ENCODE results near the gene PLXNA4.

Gene PLXNA4

DNA sequence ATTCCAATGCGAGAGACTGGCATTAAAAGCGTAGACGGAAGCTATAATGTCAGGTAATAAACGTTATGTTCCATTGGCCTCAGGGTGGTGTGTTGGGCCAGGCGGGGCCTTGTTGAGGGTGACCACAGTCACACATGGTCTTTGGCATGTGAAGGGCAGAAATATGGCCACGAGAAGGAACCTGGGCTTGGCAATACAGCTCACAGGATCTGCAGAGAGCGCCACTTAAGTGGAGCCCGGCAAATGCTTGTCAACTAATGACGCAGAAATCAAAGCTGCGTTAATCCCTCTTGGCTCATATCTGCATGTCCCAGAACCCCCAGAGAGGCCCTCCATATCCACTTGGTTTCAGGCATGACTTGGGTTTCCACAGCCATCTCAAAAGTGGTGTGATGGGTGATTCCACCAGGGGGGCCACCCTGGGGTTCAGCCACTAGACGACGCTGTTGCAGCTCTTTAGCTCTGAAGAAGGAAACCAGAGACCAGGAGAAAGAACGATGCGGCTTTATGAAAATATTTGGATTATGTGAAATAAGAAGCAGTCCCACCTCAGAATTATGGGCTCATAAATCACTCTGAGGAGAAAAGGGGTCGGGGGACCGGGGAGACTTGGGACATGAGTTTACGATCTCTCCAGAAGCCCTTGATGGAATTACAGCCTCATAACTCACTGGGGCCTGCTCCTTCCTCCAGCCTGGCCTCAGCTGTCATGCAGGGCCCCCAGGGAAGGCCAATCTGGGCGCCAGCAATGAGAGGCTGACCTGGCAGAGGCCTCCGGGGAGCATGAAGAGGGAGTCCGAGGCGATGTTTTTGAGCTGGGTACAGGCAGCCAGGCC, 462.5 kb downstream of the PLXNA4 start:
- DNase-seq (ENCODE audit: low read depth) = no peak

DNA sequence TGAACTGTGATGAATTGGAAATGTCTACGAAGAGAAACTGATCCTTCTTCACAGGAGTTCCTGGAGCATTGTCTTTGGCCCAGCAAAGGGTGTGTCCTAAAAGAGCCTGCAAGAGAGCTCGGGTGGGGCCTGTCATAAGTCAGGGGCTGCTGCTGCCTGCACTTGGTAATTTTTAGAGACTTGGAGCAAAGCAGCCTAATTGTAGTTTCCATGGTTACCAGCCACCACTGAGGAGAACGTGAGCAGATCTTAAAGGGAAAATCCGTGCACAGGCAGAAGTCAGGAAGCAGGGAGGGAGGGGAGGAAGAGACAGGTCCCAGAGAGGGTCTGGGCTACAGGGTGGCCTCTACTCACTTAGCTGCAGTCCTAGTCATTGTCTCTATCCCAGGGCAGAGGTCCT, 463.6 kb downstream of the PLXNA4 start:
- DNase-seq (ENCODE audit: low read depth) = no peak

DNA sequence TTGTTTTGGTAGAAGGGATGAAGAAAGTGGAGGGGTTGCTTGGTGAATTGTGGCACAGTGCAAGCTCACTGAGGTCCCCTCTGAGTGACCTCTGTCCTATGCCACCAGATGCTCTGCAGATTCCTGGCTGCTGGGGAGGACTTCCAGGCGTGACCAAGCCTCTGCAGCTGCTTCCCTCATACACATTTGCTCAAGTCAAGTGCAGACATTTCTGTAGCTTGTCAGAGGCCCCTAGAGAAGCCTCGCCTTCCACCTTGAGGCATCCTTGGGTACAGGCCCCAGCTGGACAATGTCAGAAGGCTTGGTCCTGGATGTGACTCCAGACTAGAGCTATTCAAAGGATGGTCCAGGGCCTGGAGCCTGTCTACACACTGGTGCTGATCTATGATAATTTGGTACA, 464.2 kb downstream of the PLXNA4 start:
- DNase-seq (ENCODE audit: low read depth) = no peak

- DNase-seq (ENCODE audit: low read depth) = no peak
Observed at GRCh38 chr7:132110692-132111091, 465.6 kb downstream of the PLXNA4 start.

- no peak for DNase-seq (ENCODE audit: low read depth)
Observed at GRCh38 chr7:132109769-132110168, 466.5 kb downstream of the PLXNA4 start.

GRCh38 chr7:132108563-132108962, 467.7 kb downstream of the PLXNA4 start:
- no peak for DNase-seq (ENCODE audit: low read depth)

DNA sequence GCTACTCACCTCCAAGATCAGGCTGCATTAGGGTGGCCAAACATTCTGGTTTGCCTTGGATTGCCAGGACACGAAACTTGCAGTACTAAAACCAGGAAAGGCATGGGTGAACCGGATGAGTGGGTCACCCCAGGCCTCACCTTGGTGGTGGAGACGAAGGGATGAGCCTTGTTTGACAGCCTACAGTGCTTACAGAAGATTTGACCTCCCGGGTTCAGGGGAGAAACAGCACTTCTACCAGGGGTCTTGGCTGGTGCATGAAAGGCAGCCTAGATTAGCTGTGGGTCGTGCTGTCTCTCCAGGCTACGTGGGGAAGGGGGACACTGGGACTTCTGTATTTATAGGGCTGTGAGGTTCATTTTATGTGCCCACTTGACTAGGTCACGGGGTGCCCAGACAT, 469.8 kb downstream of the PLXNA4 start:
- no peak for DNase-seq (ENCODE audit: low read depth)

GRCh38 chr7:132105096-132105495, 471.2 kb downstream of the PLXNA4 start:
- no peak for DNase-seq (ENCODE audit: low read depth)

DNA sequence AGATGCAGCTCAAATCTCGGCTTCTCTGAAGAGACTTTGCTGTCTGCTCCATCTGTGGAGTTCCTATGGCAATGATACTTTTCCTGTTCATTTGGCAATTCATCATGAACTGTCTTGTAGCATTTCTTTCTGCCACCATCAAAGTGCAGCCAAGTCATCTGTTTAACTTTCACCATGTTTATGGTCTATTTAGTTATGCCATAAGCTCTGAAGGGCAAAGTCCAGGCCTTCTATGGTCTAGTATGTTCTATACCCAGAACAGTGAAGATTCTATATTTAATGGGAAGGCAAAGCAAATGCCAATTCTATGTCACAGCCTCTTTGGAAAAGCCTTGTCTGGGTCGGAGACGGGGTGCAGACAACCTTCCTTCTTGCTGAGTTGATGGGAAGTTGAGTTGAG, 472.6 kb downstream of the PLXNA4 start:
- no peak for DNase-seq (ENCODE audit: low read depth)

- DNase-seq (ENCODE audit: low read depth) = no peak
Observed at GRCh38 chr7:132102942-132103341, 473.3 kb downstream of the PLXNA4 start.

- no peak for DNase-seq (ENCODE audit: low read depth)
Observed at GRCh38 chr7:132102391-132102790, 473.9 kb downstream of the PLXNA4 start.

DNA sequence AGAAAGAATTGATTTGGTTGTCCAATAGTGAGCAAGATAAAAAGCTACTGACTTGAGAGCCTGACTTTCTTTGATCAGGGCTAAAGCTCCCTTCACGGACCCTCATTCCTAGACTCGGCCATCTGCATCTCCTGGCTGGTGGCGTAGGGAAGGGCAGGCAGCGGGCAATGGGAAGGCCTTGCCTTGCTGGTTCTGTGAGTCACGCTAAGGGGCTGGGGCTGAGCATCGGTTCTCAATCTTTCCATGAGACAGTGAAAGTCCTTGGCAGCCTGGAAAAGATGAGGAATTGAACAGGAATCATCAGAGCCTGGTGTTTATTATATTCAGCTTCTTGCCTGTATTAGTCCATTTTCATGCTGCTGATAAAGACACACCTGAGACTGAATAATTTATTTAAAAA, 475.3 kb downstream of the PLXNA4 start:
- no peak for DNase-seq (ENCODE audit: low read depth)

- no peak for DNase-seq (ENCODE audit: low read depth)
Observed at GRCh38 chr7:132100483-132100882, 475.8 kb downstream of the PLXNA4 start.

DNA sequence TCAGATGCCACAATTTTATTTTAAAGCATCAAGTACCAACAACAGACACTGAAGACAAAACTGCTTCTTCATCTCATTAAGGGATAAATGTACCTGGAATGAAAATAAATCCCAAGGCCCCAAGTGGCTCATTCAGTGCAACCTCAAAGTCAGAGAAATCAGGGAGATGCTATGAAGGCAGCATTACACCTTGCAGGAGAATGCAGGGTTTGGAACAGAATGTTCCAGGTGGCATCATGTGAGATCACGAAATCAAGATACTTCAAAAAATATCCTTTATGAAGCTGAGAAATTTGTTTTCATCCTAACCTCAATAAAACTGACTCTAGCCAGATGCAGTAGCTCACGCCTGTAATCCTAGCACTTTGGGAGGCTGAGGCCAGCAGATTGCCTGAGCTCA, 477.1 kb downstream of the PLXNA4 start:
- DNase-seq (ENCODE audit: low read depth) = no peak

DNA sequence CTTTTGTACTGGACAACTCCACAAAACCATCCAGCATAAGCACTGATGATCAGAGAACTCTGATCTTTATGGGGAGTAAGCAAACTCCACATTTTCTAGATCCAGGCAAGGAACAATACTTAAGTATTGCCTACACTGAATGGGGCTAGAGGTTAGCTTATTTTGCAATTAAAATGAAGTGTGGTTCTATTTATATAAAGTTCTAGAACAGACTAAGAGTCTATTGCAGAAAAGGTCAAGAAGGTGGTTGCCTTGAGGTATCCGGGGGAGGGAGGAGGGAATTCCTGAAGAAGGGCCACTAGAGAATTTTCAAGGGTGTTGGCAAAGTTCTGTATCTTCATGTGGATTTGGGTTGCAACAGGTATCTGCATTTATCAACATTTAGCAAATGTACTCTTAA, 477.9 kb downstream of the PLXNA4 start:
- DNase-seq (ENCODE audit: low read depth) = no peak

DNA sequence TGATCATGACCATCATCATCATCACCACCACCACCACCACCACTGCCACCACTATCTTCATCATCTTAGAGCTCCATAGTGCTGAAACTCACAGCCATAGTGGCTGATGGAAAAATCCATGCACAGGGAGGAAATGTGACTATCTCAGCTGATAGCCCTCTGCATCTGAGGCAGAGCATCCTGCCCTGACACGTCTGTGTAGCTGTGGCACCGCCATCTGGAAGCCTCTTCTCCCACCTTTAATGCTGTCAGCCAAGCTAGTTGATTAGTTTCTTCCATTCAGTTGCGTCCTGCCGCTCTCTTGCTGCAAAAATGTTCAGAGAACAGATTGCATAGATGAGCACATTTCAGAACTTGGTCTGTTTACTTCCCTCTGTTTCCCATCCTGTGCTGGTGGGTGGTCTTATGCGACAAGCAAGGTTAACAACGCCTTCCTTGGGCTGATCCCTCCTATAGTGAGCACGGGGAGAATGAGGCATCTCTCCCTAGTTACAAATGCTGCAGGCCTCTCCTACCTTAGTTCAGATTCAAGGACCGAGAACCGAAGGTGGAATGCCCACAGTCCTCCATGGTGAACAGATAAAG, 478.6 kb downstream of the PLXNA4 start:
- DNase-seq (ENCODE audit: low read depth) = no peak

DNA sequence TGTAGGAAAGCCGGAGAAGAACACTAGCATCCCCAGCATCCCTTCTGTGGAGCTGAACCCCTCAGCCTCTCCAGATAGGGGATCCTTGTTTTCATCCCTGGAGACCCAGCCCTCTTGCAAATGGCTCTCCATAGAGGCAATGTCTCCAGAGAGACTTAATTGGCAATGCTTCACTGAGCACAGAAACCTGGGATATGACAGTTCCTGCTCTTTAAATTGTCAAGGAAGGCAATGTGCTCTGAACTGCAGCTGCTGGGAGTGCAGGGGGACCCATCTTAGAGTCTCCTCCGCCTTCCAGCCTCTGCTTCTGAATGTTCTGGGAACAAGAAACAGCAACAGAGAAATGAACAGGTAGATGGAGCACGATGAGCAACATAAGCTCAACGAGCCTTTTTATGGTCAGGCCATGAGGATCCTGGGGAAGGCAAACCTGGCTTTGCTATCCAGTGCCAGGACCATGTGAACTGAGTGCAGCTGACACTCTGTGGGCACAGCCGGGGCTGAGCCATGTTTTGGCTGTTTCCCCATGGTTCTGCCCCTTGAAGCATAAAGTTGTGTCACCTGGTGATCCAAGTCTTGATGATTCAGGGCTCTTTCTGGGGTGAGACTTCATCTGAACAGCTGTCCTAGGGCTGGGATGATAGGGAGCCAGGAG, 481.0 kb downstream of the PLXNA4 start:
- DNase-seq (ENCODE audit: low read depth) = no peak

GRCh38 chr7:132092106-132092505, 484.2 kb downstream of the PLXNA4 start:
- no peak for DNase-seq (ENCODE audit: low read depth)

DNA sequence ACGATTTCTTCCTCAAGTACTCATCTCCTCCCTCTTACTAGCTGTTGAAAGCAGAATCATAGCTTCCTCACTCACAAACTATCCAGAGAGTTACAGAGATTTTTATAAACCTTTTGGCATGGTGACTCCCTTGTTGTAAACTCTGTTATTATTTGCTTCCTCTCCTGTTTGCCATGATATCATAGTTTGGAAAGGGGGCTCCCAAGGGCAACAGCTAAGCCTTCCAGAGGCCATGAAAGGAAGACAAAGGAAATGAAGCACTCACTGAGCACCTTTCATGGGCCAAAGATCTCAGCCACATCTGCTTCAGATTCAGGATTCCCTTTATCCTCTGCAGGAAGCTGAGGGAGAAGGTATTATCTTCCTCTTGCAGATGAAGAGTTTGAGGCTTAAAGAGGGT, 484.6 kb downstream of the PLXNA4 start:
- DNase-seq (ENCODE audit: low read depth) = no peak

GRCh38 chr7:132090444-132090843, 485.8 kb downstream of the PLXNA4 start:
- no peak for DNase-seq (ENCODE audit: low read depth)

- no peak for DNase-seq (ENCODE audit: low read depth)
Observed at GRCh38 chr7:132089356-132089755, 486.9 kb downstream of the PLXNA4 start.

DNA sequence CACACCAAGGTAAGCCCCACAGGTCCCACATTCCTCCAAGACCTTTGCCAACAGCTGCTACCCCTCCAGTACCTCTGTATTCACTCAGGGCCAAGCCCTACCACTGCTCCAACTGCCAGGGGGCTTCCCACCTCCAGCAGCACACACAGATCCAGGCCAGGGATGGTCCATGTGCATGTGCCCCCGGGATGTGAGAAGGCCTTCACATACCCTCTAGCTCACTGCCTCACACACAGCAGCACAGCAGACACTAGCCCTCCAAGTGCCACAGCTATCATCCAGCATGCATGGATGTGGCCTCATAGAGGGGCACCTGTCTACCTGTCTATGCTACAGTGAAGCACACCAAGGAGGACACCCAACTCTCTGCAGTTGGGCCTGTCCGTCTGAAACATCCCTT, 488.8 kb downstream of the PLXNA4 start:
- DNase-seq (ENCODE audit: low read depth) = no peak

DNA sequence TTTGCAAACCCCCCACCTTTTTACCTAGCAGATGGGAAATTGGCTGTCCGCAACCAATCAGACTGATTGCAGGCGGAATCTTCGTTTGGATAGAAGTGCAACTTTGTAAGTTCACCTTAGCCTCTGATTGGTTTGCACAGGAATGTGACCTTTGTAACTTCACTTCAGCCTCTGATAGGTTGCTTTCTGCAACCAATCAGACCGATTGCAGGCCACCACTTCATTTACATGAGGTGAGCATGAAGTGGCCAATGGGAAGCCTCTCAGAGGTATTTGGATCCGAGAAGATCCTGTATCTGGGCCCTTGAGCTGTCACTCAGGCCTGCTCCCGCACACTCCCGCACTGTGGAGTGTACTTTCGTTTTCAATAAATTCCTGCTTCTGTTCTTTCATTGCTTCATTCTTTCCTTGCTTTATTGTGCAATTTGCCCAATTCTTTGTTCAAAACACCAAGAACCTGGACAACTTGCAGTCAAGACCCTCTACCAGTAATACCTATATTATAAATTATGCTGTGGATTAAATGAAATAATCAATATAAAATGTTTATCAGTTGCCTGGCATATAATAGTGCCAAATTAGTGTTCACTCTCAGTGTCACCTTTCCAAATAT, 491.4 kb downstream of the PLXNA4 start:
- no peak for DNase-seq (ENCODE audit: low read depth)
